Tibial nerve (tissue), 3 donors: ENCODE results near the gene CTNNB1.

Experiments
- POLR2A ChIP-seq, 2 donors: fragments of 450-650 bp; IDR thresholded peaks; one replicate each; pipeline ENCODE4 v1.6.1; 2017; ENCODE audit warnings: antibody characterized with exemption in 2 of 2, mild to moderate bottlenecking in 2 of 2, moderate library complexity in 2 of 2
- TF ChIP-seq, protein P1 (sequence below), 5 experiments: fragments of 200-600 bp in 3 of 5; fragments of 450-650 bp in 2 of 5; sonication (generic) in 3 of 5; IDR thresholded peaks; one replicate each; pipeline ENCODE4 v1.5.1; 2016 to 2019; ENCODE audit warnings: antibody characterized with exemption in 5 of 5, mild to moderate bottlenecking in 3 of 5, moderate library complexity in 2 of 5

DNA sequence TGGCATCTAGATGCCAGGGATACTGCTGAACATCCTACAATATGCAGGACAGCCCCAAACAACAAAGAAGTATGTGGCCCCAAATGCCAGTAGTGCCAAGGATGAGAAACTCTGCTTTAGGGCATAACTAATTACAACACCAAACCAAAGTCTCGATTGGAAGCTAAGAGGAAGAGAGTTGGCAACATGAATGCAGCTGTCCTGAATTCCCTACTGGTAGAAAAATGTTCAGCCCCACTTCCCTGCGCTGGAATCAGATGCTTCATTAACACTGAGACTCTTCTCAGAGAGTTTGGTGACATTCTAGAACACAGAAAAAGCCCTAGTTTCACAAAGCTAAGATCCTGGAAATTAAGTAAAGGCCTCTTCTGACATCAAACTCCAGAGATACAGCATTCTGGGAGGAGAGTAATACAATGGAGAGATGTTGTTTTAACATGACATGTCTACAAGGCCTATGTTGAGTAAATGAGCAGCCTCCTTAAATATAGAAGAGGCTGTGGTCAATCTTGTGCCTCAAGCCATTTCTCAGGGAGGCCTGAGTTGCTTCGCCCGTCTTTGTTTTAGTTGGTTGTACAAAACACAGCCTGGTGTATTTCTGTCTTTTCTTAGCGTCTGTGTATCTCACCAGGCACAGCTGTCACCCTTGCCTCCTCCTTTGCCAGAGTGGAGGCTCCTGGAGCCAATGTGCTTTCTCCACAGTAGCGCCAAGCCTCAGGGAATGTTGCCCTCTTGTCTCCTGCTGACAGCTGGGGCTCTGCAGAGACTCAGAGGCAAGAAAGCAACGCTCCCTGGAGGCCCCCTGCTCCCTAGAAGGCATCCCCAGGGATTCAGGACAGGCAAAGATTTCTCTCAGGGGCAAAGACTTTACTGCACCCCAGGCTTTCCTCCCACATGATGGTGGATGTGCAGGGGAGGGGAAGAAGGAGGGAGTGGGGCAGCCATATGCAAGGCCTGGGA is 25.1 kb upstream of the CTNNB1 start:
- TF ChIP-seq, protein P1, sequence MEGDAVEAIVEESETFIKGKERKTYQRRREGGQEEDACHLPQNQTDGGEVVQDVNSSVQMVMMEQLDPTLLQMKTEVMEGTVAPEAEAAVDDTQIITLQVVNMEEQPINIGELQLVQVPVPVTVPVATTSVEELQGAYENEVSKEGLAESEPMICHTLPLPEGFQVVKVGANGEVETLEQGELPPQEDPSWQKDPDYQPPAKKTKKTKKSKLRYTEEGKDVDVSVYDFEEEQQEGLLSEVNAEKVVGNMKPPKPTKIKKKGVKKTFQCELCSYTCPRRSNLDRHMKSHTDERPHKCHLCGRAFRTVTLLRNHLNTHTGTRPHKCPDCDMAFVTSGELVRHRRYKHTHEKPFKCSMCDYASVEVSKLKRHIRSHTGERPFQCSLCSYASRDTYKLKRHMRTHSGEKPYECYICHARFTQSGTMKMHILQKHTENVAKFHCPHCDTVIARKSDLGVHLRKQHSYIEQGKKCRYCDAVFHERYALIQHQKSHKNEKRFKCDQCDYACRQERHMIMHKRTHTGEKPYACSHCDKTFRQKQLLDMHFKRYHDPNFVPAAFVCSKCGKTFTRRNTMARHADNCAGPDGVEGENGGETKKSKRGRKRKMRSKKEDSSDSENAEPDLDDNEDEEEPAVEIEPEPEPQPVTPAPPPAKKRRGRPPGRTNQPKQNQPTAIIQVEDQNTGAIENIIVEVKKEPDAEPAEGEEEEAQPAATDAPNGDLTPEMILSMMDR (IDR thresholded peaks at IDR 0.05), result no peak
- TF ChIP-seq POLR2A (IDR thresholded peaks at IDR 0.05), result no peak
